ENCODE results near the gene NDUFB7.

GRCh38 chr19:14530506-14530905 lies 41.4 kb downstream of the NDUFB7 start:
- TF ChIP-seq NR2C2 (CRISPR knock-in tag; IDR thresholded peaks at IDR 0.05) (no peak), FOXP4 (CRISPR knock-in tag; IDR thresholded peaks at IDR 0.05) (no peak), CTCF (IDR thresholded peaks at IDR 0.05) (no peak), CBFB (CRISPR knock-in tag; IDR thresholded peaks at IDR 0.05; ENCODE audit: low read depth) (no peak), USF2 (CRISPR knock-in tag; IDR thresholded peaks at IDR 0.05) (no peak), MLX (CRISPR knock-in tag; IDR thresholded peaks at IDR 0.05) (no peak), FOXJ3 (CRISPR knock-in tag; IDR thresholded peaks at IDR 0.05; ENCODE audit: borderline replicate concordance) (no peak), E2F5 (CRISPR knock-in tag; IDR thresholded peaks at IDR 0.05) (no peak), MAX (CRISPR knock-in tag; IDR thresholded peaks at IDR 0.05) (no peak), HMGXB4 (CRISPR knock-in tag; IDR thresholded peaks at IDR 0.05) (no peak)

Measured in WTC11 (cell line).